Loucy (cell line): ENCODE data around the gene ASIC2.

Experiments used
- H2AFZ ChIP-seq: fragments of 200-600 bp; sonication (generic); 2 replicates; pipeline ENCODE4 v1.6.0; 2016; ENCODE audit warnings: antibody characterized with exemption, mild to moderate bottlenecking, low read length, moderate library complexity
- H3F3A ChIP-seq: fragments of 200-600 bp; 2 replicates; pipeline ENCODE4 v1.6.0; 2016; ENCODE audit warnings: antibody characterized with exemption, low read depth, mild to moderate bottlenecking
- H3K27me3 ChIP-seq: fragments of 200-600 bp; sonication (generic); 2 replicates; pipeline ENCODE4 v1.6.1; 2014; ENCODE audit warnings: low read length, mild to moderate bottlenecking; ENCODE audit not compliant: insufficient read depth, poor library complexity, severe bottlenecking
- H3K36me3 ChIP-seq: fragments of 200-600 bp; sonication (generic); 2 replicates; pipeline ENCODE4 v1.6.1; 2016; ENCODE audit warnings: low read length; ENCODE audit not compliant: insufficient read depth
- H3K4me1 ChIP-seq: fragments of 200-600 bp; sonication (generic); 2 replicates; pipeline ENCODE4 v1.5.1; 2014; ENCODE audit warnings: low read length, mild to moderate bottlenecking; ENCODE audit not compliant: insufficient read depth, poor library complexity, severe bottlenecking
- H3K4me2 ChIP-seq: fragments of 200-600 bp; sonication (generic); 2 replicates; pipeline ENCODE4 v1.6.0; 2014; ENCODE audit warnings: antibody characterized with exemption, low read length, low read depth, mild to moderate bottlenecking; ENCODE audit not compliant: poor library complexity, severe bottlenecking
- H3K4me3 ChIP-seq: fragments of 200-600 bp; sonication (generic); 2 replicates; pipeline ENCODE4 v1.5.1; 2014; ENCODE audit warnings: low read length, mild to moderate bottlenecking, mixed read lengths; ENCODE audit not compliant: poor library complexity, severe bottlenecking
- H3K79me2 ChIP-seq: fragments of 200-600 bp; sonication (generic); 2 replicates; pipeline ENCODE4 v1.6.1; 2014; ENCODE audit warnings: low read length; ENCODE audit not compliant: insufficient read depth
- H3K9ac ChIP-seq: fragments of 200-600 bp; sonication (generic); 2 replicates; pipeline ENCODE4 v1.6.0; 2014; ENCODE audit warnings: mild to moderate bottlenecking, low read depth, low read length, moderate library complexity; ENCODE audit not compliant: poor library complexity, severe bottlenecking
- H3K9me2 ChIP-seq: fragments of 200-600 bp; sonication (generic); replicated peaks from 2 replicates; pipeline ENCODE4 v1.6.1; 2016; ENCODE audit warnings: low read depth, low read length, mixed read lengths
- H3K9me3 ChIP-seq: fragments of 200-600 bp; sonication (generic); 2 replicates; pipeline ENCODE4 v1.6.1; 2014; ENCODE audit warnings: mild to moderate bottlenecking, antibody characterized with exemption, low read length, low read depth; ENCODE audit not compliant: insufficient read depth
- H4K20me1 ChIP-seq: fragments of 200-600 bp; sonication (generic); 2 replicates; pipeline ENCODE4 v1.6.0; 2014; ENCODE audit warnings: antibody characterized with exemption, low read length, mild to moderate bottlenecking; ENCODE audit not compliant: insufficient read depth, poor library complexity, severe bottlenecking
- EZH2phosphoT487 ChIP-seq: fragments of 200-600 bp; IDR thresholded peaks from 2 replicates; pipeline ENCODE4 v1.6.1; 2018; ENCODE audit warnings: antibody characterized with exemption, mild to moderate bottlenecking, moderate library complexity, borderline replicate concordance
- TF ChIP-seq, protein P1 (sequence below): fragments of 200-600 bp; sonication (generic); conservative IDR thresholded peaks from 2 replicates; pipeline ENCODE4 v1.5.1; 2014; ENCODE audit warnings: mild to moderate bottlenecking, antibody characterized with exemption, low read length

The ASIC2 gene

GRCh38 chr17:33258296-33258695 lies 34.8 kb downstream of the ASIC2 start:
- Histone ChIP-seq H3K9ac (no peak overlapping the region), H3K79me2 (no peaks in the 10 kb centered on the region)

GRCh38 chr17:33245183-33245582 lies 47.9 kb downstream of the ASIC2 start:
- Histone ChIP-seq H4K20me1 (no peaks in the 10 kb centered on the region), H3K9me2 (no peaks in the 10 kb centered on the region), H2AFZ (no peak overlapping the region), H3K4me1 (no peaks in the 10 kb centered on the region), H3K9ac (no peak overlapping the region), H3F3A (no peaks in the 10 kb centered on the region), H3K36me3 (no peaks in the 10 kb centered on the region), H3K27me3 (no peaks in the 10 kb centered on the region), H3K79me2 (no peaks in the 10 kb centered on the region), H3K4me2 (no peak overlapping the region), H3K4me3 (no peak overlapping the region), H3K9me3 (no peaks in the 10 kb centered on the region; the same call in 1 of the 2 replicates)
- TF ChIP-seq, protein P1, sequence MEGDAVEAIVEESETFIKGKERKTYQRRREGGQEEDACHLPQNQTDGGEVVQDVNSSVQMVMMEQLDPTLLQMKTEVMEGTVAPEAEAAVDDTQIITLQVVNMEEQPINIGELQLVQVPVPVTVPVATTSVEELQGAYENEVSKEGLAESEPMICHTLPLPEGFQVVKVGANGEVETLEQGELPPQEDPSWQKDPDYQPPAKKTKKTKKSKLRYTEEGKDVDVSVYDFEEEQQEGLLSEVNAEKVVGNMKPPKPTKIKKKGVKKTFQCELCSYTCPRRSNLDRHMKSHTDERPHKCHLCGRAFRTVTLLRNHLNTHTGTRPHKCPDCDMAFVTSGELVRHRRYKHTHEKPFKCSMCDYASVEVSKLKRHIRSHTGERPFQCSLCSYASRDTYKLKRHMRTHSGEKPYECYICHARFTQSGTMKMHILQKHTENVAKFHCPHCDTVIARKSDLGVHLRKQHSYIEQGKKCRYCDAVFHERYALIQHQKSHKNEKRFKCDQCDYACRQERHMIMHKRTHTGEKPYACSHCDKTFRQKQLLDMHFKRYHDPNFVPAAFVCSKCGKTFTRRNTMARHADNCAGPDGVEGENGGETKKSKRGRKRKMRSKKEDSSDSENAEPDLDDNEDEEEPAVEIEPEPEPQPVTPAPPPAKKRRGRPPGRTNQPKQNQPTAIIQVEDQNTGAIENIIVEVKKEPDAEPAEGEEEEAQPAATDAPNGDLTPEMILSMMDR = no peak
- no peak for TF ChIP-seq EZH2phosphoT487

More at GRCh38 chr17:33258296-33258695, 34.8 kb downstream of the ASIC2 start:
- Histone ChIP-seq H3K27me3 (no peaks in the 10 kb centered on the region), H3K4me3 (no peak overlapping the region), H2AFZ (no peak overlapping the region), H3K4me1 (no peaks in the 10 kb centered on the region), H3F3A (no peaks in the 10 kb centered on the region), H3K9me3 (peaks cover under 1% of the 10 kb centered on the region; the same call in 1 of the 2 replicates), H3K36me3 (no peaks in the 10 kb centered on the region), H3K9me2 (no peaks in the 10 kb centered on the region), H4K20me1 (no peaks in the 10 kb centered on the region), H3K4me2 (no peak overlapping the region)
- TF ChIP-seq EZH2phosphoT487 = no peak
- TF ChIP-seq, protein P1 = no peak

DNA sequence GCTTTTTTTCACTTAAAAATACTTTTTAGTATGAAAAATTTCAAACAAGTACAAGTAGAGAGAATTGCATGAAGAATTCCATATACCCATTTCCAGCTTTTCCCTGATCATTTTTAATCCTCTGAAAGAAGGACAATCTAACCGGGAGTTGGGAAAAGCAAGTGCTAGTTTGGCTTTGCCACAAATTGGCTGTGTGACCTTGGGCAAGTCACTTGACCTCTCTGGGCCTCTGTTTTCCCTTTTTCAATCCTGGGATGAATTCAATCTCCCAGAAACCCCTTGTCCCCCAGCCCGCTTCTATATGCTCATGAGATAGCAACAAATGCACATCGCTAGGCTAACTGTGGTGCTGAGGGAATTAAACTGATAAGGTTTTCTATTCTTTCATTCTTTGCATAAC lies 49.4 kb downstream of the ASIC2 start:
- Histone ChIP-seq H4K20me1 (no peaks in the 10 kb centered on the region), H3K4me2 (no peak overlapping the region), H3K9me2 (no peaks in the 10 kb centered on the region), H3K9ac (no peak overlapping the region), H3K36me3 (no peaks in the 10 kb centered on the region), H3K9me3 (no peaks in the 10 kb centered on the region; the same call in 1 of the 2 replicates), H3F3A (no peaks in the 10 kb centered on the region), H3K4me3 (no peak overlapping the region), H2AFZ (no peak overlapping the region), H3K4me1 (no peaks in the 10 kb centered on the region), H3K79me2 (no peaks in the 10 kb centered on the region), H3K27me3 (no peaks in the 10 kb centered on the region)
- TF ChIP-seq EZH2phosphoT487 = no peak
- TF ChIP-seq, protein P1 = no peak
